Type B pancreatic cell (in vitro differentiated cells): ENCODE data around the gene LONRF3. TPM values are rescaled to one million over a fixed set of nuclear protein-coding genes. Genes with fewer than 3 reads are reported as not detected.

Experiments used
- DNase-seq: peaks from one replicate; pipeline ENCODE4 v3.0.0; 2021; ENCODE audit warnings: mixed read lengths; ENCODE audit not compliant: unreplicated experiment; ENCODE audit errors: extremely low spot score
- H3K27ac Mint-ChIP-seq: 2 replicates; pipeline ENCODE4 v1.8.0; 2021; ENCODE audit warnings: mild to moderate bottlenecking, mixed read lengths
- H3K27me3 Mint-ChIP-seq: 2 replicates; pipeline ENCODE4 v1.8.0; 2021; ENCODE audit warnings: mixed read lengths
- H3K36me3 Mint-ChIP-seq: 2 replicates; pipeline ENCODE4 v1.8.0; 2021; ENCODE audit warnings: mixed read lengths
- H3K4me1 Mint-ChIP-seq: one replicate; pipeline ENCODE4 v1.8.0; 2021; ENCODE audit warnings: mixed read lengths; ENCODE audit not compliant: unreplicated experiment
- H3K4me3 Mint-ChIP-seq: 2 replicates; pipeline ENCODE4 v1.8.0; 2021; ENCODE audit warnings: mild to moderate bottlenecking, mixed read lengths
- H3K9me3 Mint-ChIP-seq: 2 replicates; pipeline ENCODE4 v1.8.0; 2021; ENCODE audit warnings: mixed read lengths
- CTCF ChIP-seq: fragments of 200-600 bp; sonication (generic); conservative IDR thresholded peaks from 2 replicates; pipeline ENCODE4 v1.5.0; 2021; ENCODE audit warnings: antibody characterized with exemption, mild to moderate bottlenecking
- total RNA-seq: library from RNA; stranded (reverse); gene quantifications from 2 replicates; pipeline ENCODE4 v1.2.1, GENCODE V29; 2021; ENCODE audit warnings: low replicate concordance

Gene LONRF3
- total RNA-seq, 1 donor from 2014 or later: 1.5 TPM

DNA sequence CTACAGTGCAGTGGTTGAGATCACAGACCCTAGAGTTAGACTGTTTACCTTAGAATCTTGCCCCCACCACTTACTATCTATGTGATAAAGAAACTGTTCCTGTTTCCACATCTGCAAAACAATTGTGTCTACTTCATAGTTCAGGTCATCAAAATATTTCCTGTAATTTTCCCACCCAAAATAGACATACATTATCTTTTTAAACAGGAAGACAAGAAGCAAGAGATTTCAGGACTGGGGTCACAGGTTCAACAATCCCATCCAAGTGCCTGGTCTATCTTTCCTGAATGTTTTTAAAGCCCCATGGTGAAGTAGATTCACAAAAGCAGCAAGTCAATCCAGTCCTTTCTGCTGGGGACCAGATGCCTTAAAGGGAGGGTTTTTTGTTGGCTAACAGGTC is 56.6 kb downstream of the LONRF3 start:
- H3K9me3 Mint-ChIP-seq: peaks cover 13% of the 10 kb centered on the region
- H3K4me3 Mint-ChIP-seq: no peak overlapping the region
- H3K27ac Mint-ChIP-seq: no peak overlapping the region
- no peaks in the 10 kb centered on the region for H3K4me1 Mint-ChIP-seq
- H3K27me3 Mint-ChIP-seq: no peaks in the 10 kb centered on the region
- TF ChIP-seq CTCF: no peak
- DNase-seq: no peak
- no peaks in the 10 kb centered on the region for H3K36me3 Mint-ChIP-seq

DNA sequence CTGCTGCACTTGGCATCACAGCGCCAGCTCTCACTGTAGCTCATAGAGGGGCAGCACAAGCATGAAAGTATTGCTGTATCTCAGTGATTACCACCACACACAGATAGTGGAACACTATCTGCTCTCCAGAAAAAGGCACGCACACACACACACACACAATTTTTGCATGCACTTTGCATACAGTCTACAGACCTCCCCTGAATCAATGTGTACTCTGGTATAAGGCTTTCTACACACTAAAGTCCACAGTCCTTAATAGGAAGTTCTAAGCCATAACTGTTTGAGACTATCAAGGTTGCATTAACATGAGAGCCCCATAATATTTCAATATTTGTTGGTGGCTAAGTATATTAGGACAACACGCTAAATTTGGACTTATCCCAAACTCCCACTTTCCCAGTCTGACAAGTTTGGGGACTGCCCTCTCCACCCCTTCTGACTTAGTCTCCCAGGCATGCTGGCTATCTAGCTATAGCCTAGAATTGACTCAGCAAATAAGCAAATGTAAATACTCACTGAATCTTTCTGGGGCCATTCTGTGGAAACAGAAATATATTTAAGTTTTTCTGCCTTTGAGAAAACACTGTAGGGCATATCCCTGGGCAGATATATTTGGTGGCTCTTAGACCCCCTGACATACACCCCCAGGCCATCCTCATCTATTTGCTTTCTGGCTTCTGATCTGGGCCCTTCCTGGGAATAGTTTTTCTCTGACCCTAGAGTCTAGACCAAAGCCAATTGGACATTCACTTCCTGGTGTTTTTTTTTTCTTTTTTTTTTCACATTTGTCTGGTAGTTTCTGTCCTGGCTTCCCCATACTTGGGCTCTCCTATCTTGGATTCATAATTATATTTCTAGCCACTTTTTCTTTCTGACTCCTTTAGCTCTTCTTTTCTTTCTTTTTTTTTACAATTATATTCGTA is 62.0 kb downstream of the LONRF3 start:
- Mint-ChIP-seq H3K4me1 (no peaks in the 10 kb centered on the region), H3K9me3 (peaks cover 13% of the 10 kb centered on the region), H3K36me3 (no peaks in the 10 kb centered on the region), H3K27me3 (no peaks in the 10 kb centered on the region), H3K4me3 (no peak overlapping the region), H3K27ac (no peak overlapping the region)
- DNase-seq: no peak
- no peak for TF ChIP-seq CTCF

GRCh38 chrX:119040432-119040831 is 66.0 kb downstream of the LONRF3 start:
- Mint-ChIP-seq H3K9me3 (no peaks in the 10 kb centered on the region), H3K4me3 (no peak overlapping the region), H3K36me3 (no peaks in the 10 kb centered on the region), H3K4me1 (peaks cover 3% of the 10 kb centered on the region), H3K27me3 (no peaks in the 10 kb centered on the region), H3K27ac (no peak overlapping the region)
- TF ChIP-seq CTCF: no peak
- DNase-seq: no peak

GRCh38 chrX:119041175-119041574 is 66.8 kb downstream of the LONRF3 start:
- H3K27me3 Mint-ChIP-seq: no peaks in the 10 kb centered on the region
- DNase-seq: no peak
- no peak overlapping the region for H3K27ac Mint-ChIP-seq

GRCh38 chrX:119042040-119042439 is 67.6 kb downstream of the LONRF3 start:
- no peak overlapping the region for H3K27ac Mint-ChIP-seq
- no peaks in the 10 kb centered on the region for H3K9me3 Mint-ChIP-seq
- TF ChIP-seq CTCF: no peak
- H3K4me3 Mint-ChIP-seq: no peak overlapping the region
- H3K36me3 Mint-ChIP-seq: no peaks in the 10 kb centered on the region
- no peak for DNase-seq
- no peaks in the 10 kb centered on the region for H3K27me3 Mint-ChIP-seq
- H3K4me1 Mint-ChIP-seq: peaks cover 3% of the 10 kb centered on the region

More at GRCh38 chrX:119041175-119041574, 66.8 kb downstream of the LONRF3 start:
- Mint-ChIP-seq H3K4me3 (no peak overlapping the region), H3K4me1 (peaks cover 3% of the 10 kb centered on the region), H3K36me3 (no peaks in the 10 kb centered on the region), H3K9me3 (no peaks in the 10 kb centered on the region)
- no peak for TF ChIP-seq CTCF
